ENCODE results near the gene CARD6. TPM values are rescaled to one million over a fixed set of nuclear protein-coding genes. Genes with fewer than 3 reads are reported as not detected.
A peak's percentile ranks its signal among the peaks of the same experiment; 100 is the strongest.

CARD6 gene
- total and polyA plus RNA-seq, 9 of the 15 experiments (the other 6 are each of a cell fraction or from before 2014, with no cell fraction given): 3.5 to 8.3 (median 5.9) TPM

- TF ChIP-seq ZBTB9 (CRISPR knock-in tag; IDR thresholded peaks at IDR 0.05) (no peak), SFPQ (IDR thresholded peaks at IDR 0.05; ENCODE audit: low read depth, low read length) (no peak), ZFP36 (IDR thresholded peaks at IDR 0.05; ENCODE audit: low read depth, low read length, partially characterized antibody) (no peak), SNRNP70 (optimal IDR thresholded peaks at IDR 0.05; ENCODE audit: low read depth, low read length) (no peak), TCF3 (CRISPR knock-in tag; IDR thresholded peaks at IDR 0.05) (no peak), SMAD3 (CRISPR knock-in tag; conservative IDR thresholded peaks at IDR 0.05) (no peak), ZNF143 (CRISPR knock-in tag; IDR thresholded peaks at IDR 0.05) (no peak), THRB (CRISPR knock-in tag; conservative IDR thresholded peaks at IDR 0.05) (no peak), JUNB (CRISPR knock-in tag; conservative IDR thresholded peaks at IDR 0.05) (no peak), GABPA (tag; conservative IDR thresholded peaks at IDR 0.05; ENCODE audit: low read depth) (no peak), SIRT6 (IDR thresholded peaks at IDR 0.05; ENCODE audit: low read depth, low read length) (no peak), SMARCA4 (IDR thresholded peaks at IDR 0.05) (no peak), NFE2L1 (tag; IDR thresholded peaks at IDR 0.05; ENCODE audit: borderline replicate concordance, low read depth) (peak; percentile 56; the same call in 1 of the 2 replicates), MXI1 (IDR thresholded peaks at IDR 0.05; ENCODE audit: low read depth, low read length) (no peak), ZKSCAN1 (IDR thresholded peaks at IDR 0.05; ENCODE audit: low read depth, low read length) (no peak), GMEB1 (CRISPR knock-in tag; IDR thresholded peaks at IDR 0.05) (no peak), ZNF398 (CRISPR knock-in tag; IDR thresholded peaks at IDR 0.05) (no peak), BRF2 (IDR thresholded peaks at IDR 0.05; ENCODE audit: borderline replicate concordance, insufficient read depth, insufficient read length) (no peak), ZNF561 (CRISPR knock-in tag; conservative IDR thresholded peaks at IDR 0.05) (no peak), MAFF (IDR thresholded peaks at IDR 0.05; ENCODE audit: low read length) (peak; percentile 16; the same call in 1 of the 2 replicates)
Measured at GRCh38 chr5:40847525-40847924, 6.4 kb downstream of the CARD6 start (continued).
